ENCODE measurements around the gene SREBF2.

SREBF2 gene

GRCh38 chr22:41935015-41935351, 102.1 kb downstream of the SREBF2 start:
- peaks cover 6% of the 10 kb centered on the region for H3K4me1 ChIP-seq (ENCODE audit: insufficient read depth, low read length, poor library complexity, severe bottlenecking)

DNA sequence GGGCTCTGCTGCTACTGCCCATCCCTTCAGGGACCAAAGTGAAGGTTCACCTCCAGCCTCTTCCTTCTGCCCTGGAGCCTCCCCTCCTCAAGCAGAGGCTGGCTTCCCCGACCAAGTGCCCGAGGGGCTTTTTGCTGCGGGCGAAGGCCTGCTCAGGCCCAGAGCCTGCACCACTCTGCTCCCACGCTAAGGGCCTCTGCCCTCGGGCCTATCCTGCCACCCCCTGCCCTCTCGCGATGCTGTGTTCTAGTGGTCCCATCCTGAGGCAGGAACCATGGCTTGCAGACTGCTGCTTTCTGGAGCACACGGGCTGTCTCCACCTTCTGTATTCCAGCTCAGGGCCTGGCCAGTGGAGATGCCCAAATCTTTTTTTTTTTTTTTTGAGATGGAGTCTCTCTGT, 102.6 kb downstream of the SREBF2 start:
- Histone ChIP-seq H3K9me2 (replicated peaks; ENCODE audit: low read depth, low read length) (no peaks in the 10 kb centered on the region), H3K4me1 (ENCODE audit: insufficient read depth, low read length, poor library complexity, severe bottlenecking) (peaks cover 6% of the 10 kb centered on the region), H3K9ac (ENCODE audit: low read depth, low read length, poor library complexity, severe bottlenecking) (no peak overlapping the region), H3K4me2 (ENCODE audit: low read depth, low read length, poor library complexity, severe bottlenecking) (no peak overlapping the region), H3F3A (ENCODE audit: low read depth) (no peaks in the 10 kb centered on the region), H2AFZ (ENCODE audit: low read length) (no peak overlapping the region), H3K36me3 (ENCODE audit: insufficient read depth, low read length) (peaks cover 21% of the 10 kb centered on the region; the same call in 1 of the 2 replicates), H3K27me3 (ENCODE audit: insufficient read depth, low read length, poor library complexity, severe bottlenecking) (no peaks in the 10 kb centered on the region), H4K20me1 (ENCODE audit: insufficient read depth, low read length, poor library complexity, severe bottlenecking) (peaks cover 9% of the 10 kb centered on the region), H3K9me3 (ENCODE audit: insufficient read depth, low read depth, low read length) (no peaks in the 10 kb centered on the region), H3K79me2 (ENCODE audit: insufficient read depth, low read length) (peaks cover 14% of the 10 kb centered on the region; the same call in 1 of the 2 replicates), H3K4me3 (ENCODE audit: low read length, poor library complexity, severe bottlenecking) (no peak overlapping the region)
- TF ChIP-seq EZH2phosphoT487 (IDR thresholded peaks at IDR 0.05; ENCODE audit: borderline replicate concordance) (no peak), CTCF (conservative IDR thresholded peaks at IDR 0.05; ENCODE audit: low read length) (no peak)

More at GRCh38 chr22:41935015-41935351, 102.1 kb downstream of the SREBF2 start:
- Histone ChIP-seq H3K9me2 (replicated peaks; ENCODE audit: low read depth, low read length) (no peaks in the 10 kb centered on the region), H4K20me1 (ENCODE audit: insufficient read depth, low read length, poor library complexity, severe bottlenecking) (peaks cover 9% of the 10 kb centered on the region), H3K9me3 (ENCODE audit: insufficient read depth, low read depth, low read length) (no peaks in the 10 kb centered on the region), H3K36me3 (ENCODE audit: insufficient read depth, low read length) (peaks cover 21% of the 10 kb centered on the region; the same call in 1 of the 2 replicates), H3K27me3 (ENCODE audit: insufficient read depth, low read length, poor library complexity, severe bottlenecking) (no peaks in the 10 kb centered on the region), H3K4me2 (ENCODE audit: low read depth, low read length, poor library complexity, severe bottlenecking) (no peak overlapping the region), H3K4me3 (ENCODE audit: low read length, poor library complexity, severe bottlenecking) (no peak overlapping the region), H3K9ac (ENCODE audit: low read depth, low read length, poor library complexity, severe bottlenecking) (no peak overlapping the region), H3K79me2 (ENCODE audit: insufficient read depth, low read length) (peaks cover 11% of the 10 kb centered on the region; the same call in 1 of the 2 replicates), H2AFZ (ENCODE audit: low read length) (no peak overlapping the region), H3F3A (ENCODE audit: low read depth) (no peaks in the 10 kb centered on the region)
- no peak for TF ChIP-seq CTCF (conservative IDR thresholded peaks at IDR 0.05; ENCODE audit: low read length)
- TF ChIP-seq EZH2phosphoT487 (IDR thresholded peaks at IDR 0.05; ENCODE audit: borderline replicate concordance) = no peak

DNA sequence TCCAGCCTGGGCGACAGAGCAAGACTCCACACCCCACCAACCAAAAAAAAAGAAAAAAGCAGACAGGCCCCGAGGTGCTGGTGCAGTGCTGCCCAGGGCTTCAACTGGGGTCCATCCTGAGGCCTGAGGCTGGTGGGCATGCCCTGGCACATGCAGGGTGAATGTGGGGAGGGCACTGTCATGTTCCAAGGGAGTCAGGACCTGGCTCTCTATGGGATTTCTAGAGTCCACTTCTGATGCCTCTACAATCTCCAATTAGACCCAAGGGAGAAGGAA, 103.9 kb downstream of the SREBF2 start:
- Histone ChIP-seq H4K20me1 (ENCODE audit: insufficient read depth, low read length, poor library complexity, severe bottlenecking) (peaks cover 14% of the 10 kb centered on the region), H2AFZ (ENCODE audit: low read length) (no peak overlapping the region), H3K9me2 (replicated peaks; ENCODE audit: low read depth, low read length) (no peaks in the 10 kb centered on the region), H3K4me3 (ENCODE audit: low read length, poor library complexity, severe bottlenecking) (no peak overlapping the region), H3F3A (ENCODE audit: low read depth) (0 out of 2 replicates have a peak, but pooled peaks cover 2% of the 10 kb centered on the region), H3K36me3 (ENCODE audit: insufficient read depth, low read length) (peaks cover 25% of the 10 kb centered on the region; the same call in 1 of the 2 replicates), H3K9ac (ENCODE audit: low read depth, low read length, poor library complexity, severe bottlenecking) (no peak overlapping the region), H3K9me3 (ENCODE audit: insufficient read depth, low read depth, low read length) (no peaks in the 10 kb centered on the region), H3K4me1 (ENCODE audit: insufficient read depth, low read length, poor library complexity, severe bottlenecking) (peaks cover 14% of the 10 kb centered on the region), H3K79me2 (ENCODE audit: insufficient read depth, low read length) (peaks cover 26% of the 10 kb centered on the region; the same call in 1 of the 2 replicates), H3K4me2 (ENCODE audit: low read depth, low read length, poor library complexity, severe bottlenecking) (no peak overlapping the region), H3K27me3 (ENCODE audit: insufficient read depth, low read length, poor library complexity, severe bottlenecking) (no peaks in the 10 kb centered on the region)
- TF ChIP-seq CTCF (conservative IDR thresholded peaks at IDR 0.05; ENCODE audit: low read length) (no peak), EZH2phosphoT487 (IDR thresholded peaks at IDR 0.05; ENCODE audit: borderline replicate concordance) (no peak)

All from Loucy (cell line).